HepG2 (cell line): ENCODE measurements around the gene CCDC88A. TPM values are rescaled to one million over a fixed set of nuclear protein-coding genes. Genes with fewer than 3 reads are reported as not detected.

Experiments
- FUBP1 ChIP-seq: sonication (generic); formaldehyde crosslinking; IDR thresholded peaks from 2 replicates; pipeline ENCODE4 v1.5.1; 2020; ENCODE audit warnings: missing genetic modification reagents, mild to moderate bottlenecking, borderline replicate concordance
- GZF1 ChIP-seq: sonication (generic); formaldehyde crosslinking; IDR thresholded peaks from 2 replicates; pipeline ENCODE4 v1.5.1; 2020; ENCODE audit warnings: mild to moderate bottlenecking, missing genetic modification reagents
- HOMEZ ChIP-seq: IDR thresholded peaks from 2 replicates; pipeline ENCODE4 v1.6.1; 2016; ENCODE audit warnings: low read depth
- MXI1 ChIP-seq: IDR thresholded peaks from 3 replicates; pipeline ENCODE4 v1.6.1; 2012; ENCODE audit warnings: low read depth, low read length, inconsistent platforms, borderline replicate concordance
- NR2F6 ChIP-seq, 2 experiments: IDR thresholded peaks; 2 replicates each; pipeline ENCODE4 v1.6.1; 2016; ENCODE audit warnings: antibody characterized with exemption in 1 of 2, mild to moderate bottlenecking in 1 of 2
- PITX1 ChIP-seq: sonication (generic); formaldehyde crosslinking; IDR thresholded peaks from 2 replicates; pipeline ENCODE4 v1.5.1; 2020; ENCODE audit warnings: mild to moderate bottlenecking, missing genetic modification reagents
- SIN3B ChIP-seq: fragments of 150-350 bp; IDR thresholded peaks from 2 replicates; pipeline ENCODE4 v1.6.1; 2014; ENCODE audit warnings: low read length
- SMARCE1 ChIP-seq: fragments of 450-650 bp; IDR thresholded peaks from 2 replicates; pipeline ENCODE4 v1.6.1; 2017; ENCODE audit warnings: borderline replicate concordance
- TAF1 ChIP-seq: sonication (generic); formaldehyde crosslinking; IDR thresholded peaks from 2 replicates; pipeline ENCODE4 v1.4.0; 2020; ENCODE audit warnings: missing genetic modification reagents
- YEATS2 ChIP-seq: sonication (generic); formaldehyde crosslinking; IDR thresholded peaks from 2 replicates; pipeline ENCODE4 v1.4.0; 2020; ENCODE audit warnings: missing genetic modification reagents, borderline replicate concordance
- ZBTB20 ChIP-seq: sonication (generic); formaldehyde crosslinking; IDR thresholded peaks from 2 replicates; pipeline ENCODE4 v1.8.1; 2023; ENCODE audit warnings: missing genetic modification reagents, low read depth, mild to moderate bottlenecking, borderline replicate concordance
- ZFY ChIP-seq: sonication (generic); formaldehyde crosslinking; IDR thresholded peaks from 2 replicates; pipeline ENCODE4 v1.4.0; 2020; ENCODE audit warnings: missing genetic modification reagents
- ZMYM4 ChIP-seq: sonication (generic); formaldehyde crosslinking; IDR thresholded peaks from 2 replicates; pipeline ENCODE4 v1.8.1; 2023; ENCODE audit warnings: mild to moderate bottlenecking, missing genetic modification reagents
- ZNF350 ChIP-seq: sonication (generic); formaldehyde crosslinking; IDR thresholded peaks from 2 replicates; pipeline ENCODE4 v1.4.0; 2020; ENCODE audit warnings: mild to moderate bottlenecking, low read depth, missing genetic modification reagents, borderline replicate concordance
- ZNF512 ChIP-seq: sonication (generic); formaldehyde crosslinking; IDR thresholded peaks from 2 replicates; pipeline ENCODE4 v1.4.0; 2020; ENCODE audit warnings: mild to moderate bottlenecking, missing genetic modification reagents
- ZNF607 ChIP-seq: sonication (generic); formaldehyde crosslinking; IDR thresholded peaks from 2 replicates; pipeline ENCODE4 v1.5.1; 2020; ENCODE audit warnings: missing genetic modification reagents, mild to moderate bottlenecking, borderline replicate concordance
- polyA plus RNA-seq, 8 experiments: library from polyadenylated mRNA; depleted of rRNA in 3 of 8; stranded (reverse) in 7 of 8; unstranded in 1 of 8; fragments of >200 nt; fragmentation: Illumina TruSeq in 4 of 8; extraction: Trizol in 4 of 8; gene quantifications; 2 replicates each; pipeline versions ENCODE4 v1.2.1 to v1.2.3, GENCODE V29; 2011 to 2016; ENCODE audit warnings: low read depth in 4 of 8, missing spikeins in 1 of 8, mixed read lengths in 1 of 8; ENCODE audit not compliant: insufficient read depth in 1 of 8
- total RNA-seq, 5 experiments: library from RNA; depleted of rRNA; stranded (reverse); fragments of >200 nt; fragmentation: Illumina TruSeq; extraction: Trizol; gene quantifications; 2 replicates each; pipeline ENCODE4 v1.2.3, GENCODE V29; 2016; ENCODE audit warnings: low read depth in 1 of 5

CCDC88A gene
- total and polyA plus RNA-seq, 2 of the 13 experiments (the other 11 are each of a cell fraction or from before 2014, with no cell fraction given): 43.2 to 84.1 TPM

GRCh38 chr2:55438391-55439100 is 18.9 kb upstream of the CCDC88A start (continued):
- TF ChIP-seq FUBP1 (CRISPR knock-in tag) (0 out of 2 replicates have a peak, but pooled peaks have one; percentile 30), ZNF512 (CRISPR knock-in tag) (0 out of 2 replicates have a peak, but pooled peaks have one; percentile 56), PITX1 (CRISPR knock-in tag) (0 out of 2 replicates have a peak, but pooled peaks have one; percentile 23), MXI1 (0 out of 3 replicates have a peak, but pooled peaks have one; percentile 1), ZNF350 (CRISPR knock-in tag) (peak; percentile 13; the same call in 1 of the 2 replicates), ZNF607 (CRISPR knock-in tag) (no peak), ZFY (CRISPR knock-in tag) (0 out of 2 replicates have a peak, but pooled peaks have one; percentile 29), YEATS2 (CRISPR knock-in tag) (no peak), SMARCE1 (no peak), HOMEZ (CRISPR knock-in tag) (0 out of 2 replicates have a peak, but pooled peaks have one; percentile 1), NR2F6 (IDR thresholded peaks at IDR 0.05) (no peak), NR2F6 (CRISPR knock-in tag; IDR thresholded peaks at IDR 0.05) (no peak), ZMYM4 (CRISPR knock-in tag) (peak; percentile 42), ZBTB20 (CRISPR knock-in tag) (0 out of 2 replicates have a peak, but pooled peaks have one; percentile 39), GZF1 (CRISPR knock-in tag) (no peak), SIN3B (no peak), TAF1 (CRISPR knock-in tag) (0 out of 2 replicates have a peak, but pooled peaks have one; percentile 15)
